GM10248 (cell line): ENCODE measurements around the gene CAMK2D.

ENCODE experiments used
- CTCF ChIA-PET: fragments of 300-600 bp; sonication (Branson Sonifier 250); formaldehyde crosslinking; extraction: SDS; loops from one replicate; lab custom pipeline; 2021; ENCODE audit warnings: antibody characterized with exemption; lab: Yijun Ruan, JAX
- POLR2A ChIA-PET: fragments of 350-650 bp; sonication (Branson Sonifier 250); formaldehyde crosslinking; extraction: SDS; loops from one replicate; lab custom pipeline; 2020; ENCODE audit warnings: antibody characterized with exemption; lab: Yijun Ruan, JAX
- DNase-seq: peaks from one replicate; pipeline ENCODE4 v3.0.0; 2012; ENCODE audit errors: extremely low spot score
- CTCF ChIP-seq: IDR thresholded peaks from 2 replicates; pipeline ENCODE4 v1.5.1; 2012; ENCODE audit warnings: mild to moderate bottlenecking, low read depth; ENCODE audit errors: extremely low read depth, missing control alignments, control extremely low read depth

The CAMK2D gene

GRCh38 chr4:113503691-113504090 is 257.8 kb downstream of the CAMK2D start:
- ChIA-PET POLR2A (no interaction called here), CTCF (interaction anchor here (1.6 kb wide), 1 partner anchor 44 kb away, joined by 3 read pairs; no protein-coding TSS in a partner anchor)
- DNase-seq: no peak
- TF ChIP-seq CTCF: no peak

GRCh38 chr4:113502906-113503305 is 258.6 kb downstream of the CAMK2D start:
- no peak for DNase-seq
- POLR2A ChIA-PET: no interaction called here
- CTCF ChIA-PET: no interaction called here
- TF ChIP-seq CTCF: no peak

- no peak for DNase-seq
- CTCF ChIA-PET: no interaction called here
- TF ChIP-seq CTCF: no peak
- POLR2A ChIA-PET: no interaction called here
Observed at GRCh38 chr4:113502476-113502875, 259.1 kb downstream of the CAMK2D start.

GRCh38 chr4:113500424-113500823 is 261.1 kb downstream of the CAMK2D start:
- ChIA-PET POLR2A (no interaction called here), CTCF (interaction anchor here (1.7 kb wide), 1 partner anchor 14 kb away, joined by 4 read pairs; no protein-coding TSS in a partner anchor)
- no peak for TF ChIP-seq CTCF
- DNase-seq: no peak

- no peak for TF ChIP-seq CTCF
- ChIA-PET POLR2A (no interaction called here), CTCF (interaction anchor here (1.7 kb wide), 1 partner anchor 13 kb away, joined by 4 read pairs; no protein-coding TSS in a partner anchor)
- DNase-seq: no peak
Observed at GRCh38 chr4:113499696-113500095, 261.8 kb downstream of the CAMK2D start.

GRCh38 chr4:113499166-113499565 is 262.4 kb downstream of the CAMK2D start:
- no peak for DNase-seq
- ChIA-PET CTCF (interaction anchor here (0.8 to 1.1 kb wide), 2 partner anchors 15 to 31 kb away, joined by 3 to 6 read pairs; no protein-coding TSS in a partner anchor), POLR2A (no interaction called here)
- no peak for TF ChIP-seq CTCF
